ENCODE results near the gene NR4A1.

The NR4A1 gene

GRCh38 chr12:52018433-52019112 lies 32.7 kb upstream of the NR4A1 start:
- DNase-seq (ENCODE audit: low read depth in 2 of 2) = no peak

GRCh38 chr12:52019113-52019770 lies 32.0 kb upstream of the NR4A1 start:
- no peak for DNase-seq (ENCODE audit: low read depth in 2 of 2)

GRCh38 chr12:52020539-52021336 lies 30.5 kb upstream of the NR4A1 start:
- DNase-seq (ENCODE audit: low read depth in 2 of 2) = peak in 1 of 2 donors; percentile 43

GRCh38 chr12:52022841-52023181 lies 28.4 kb upstream of the NR4A1 start:
- no peak for DNase-seq (ENCODE audit: low read depth in 2 of 2)

- peak; percentile 93 to 95 for DNase-seq (ENCODE audit: low read depth in 2 of 2)
Measured at GRCh38 chr12:52023182-52023975, 27.9 kb upstream of the NR4A1 start.

GRCh38 chr12:52023976-52024688 lies 27.1 kb upstream of the NR4A1 start:
- DNase-seq (ENCODE audit: low read depth in 2 of 2) = no peak

GRCh38 chr12:52024845-52025230 lies 26.4 kb upstream of the NR4A1 start:
- peak in 1 of 2 donors; percentile 45 for DNase-seq (ENCODE audit: low read depth in 2 of 2)

GRCh38 chr12:52026263-52026662 lies 25.0 kb upstream of the NR4A1 start:
- DNase-seq (ENCODE audit: low read depth in 2 of 2) = no peak

- DNase-seq (ENCODE audit: low read depth in 2 of 2) = no peak
Measured at GRCh38 chr12:52027085-52027843, 24.0 kb upstream of the NR4A1 start.

- no peak for DNase-seq (ENCODE audit: low read depth in 2 of 2)
Measured at GRCh38 chr12:52029685-52030084, 21.6 kb upstream of the NR4A1 start.

GRCh38 chr12:52032446-52032803 lies 18.8 kb upstream of the NR4A1 start:
- DNase-seq (ENCODE audit: low read depth in 2 of 2) = no peak

GRCh38 chr12:52032804-52033445 lies 18.3 kb upstream of the NR4A1 start:
- DNase-seq (ENCODE audit: low read depth in 2 of 2) = peak; percentile 67 to 87

- no peak for DNase-seq (ENCODE audit: low read depth in 2 of 2)
Measured at GRCh38 chr12:52033446-52034140, 17.6 kb upstream of the NR4A1 start.

GRCh38 chr12:52035190-52035589 lies 16.1 kb upstream of the NR4A1 start:
- no peak for DNase-seq (ENCODE audit: low read depth in 2 of 2)

- DNase-seq (ENCODE audit: low read depth in 2 of 2) = no peak
Measured at GRCh38 chr12:52035926-52036325, 15.3 kb upstream of the NR4A1 start.

- DNase-seq (ENCODE audit: low read depth in 2 of 2) = peak; percentile 56 to 62
Measured at GRCh38 chr12:52036587-52037171, 14.6 kb upstream of the NR4A1 start.

GRCh38 chr12:52037248-52037861 lies 13.9 kb upstream of the NR4A1 start:
- no peak for DNase-seq (ENCODE audit: low read depth in 2 of 2)

GRCh38 chr12:52038447-52038846 lies 12.8 kb upstream of the NR4A1 start:
- DNase-seq (ENCODE audit: low read depth in 2 of 2) = no peak

- no peak for DNase-seq (ENCODE audit: low read depth in 2 of 2)
Measured at GRCh38 chr12:52041035-52041434, 10.2 kb upstream of the NR4A1 start.

Measured in activated CD4-positive, alpha-beta T cell treated with anti-CD3 and anti-CD28 coated beads for 24 hours (primary cell).